NB4 (cell line): Measurements from ENCODE around the gene PHF2.

ENCODE experiments used
- MYC ChIP-seq: IDR thresholded peaks from 2 replicates; pipeline ENCODE4 v1.6.1; 2011; ENCODE audit warnings: low read depth, low read length
- POLR2A ChIP-seq: IDR thresholded peaks from 2 replicates; pipeline ENCODE4 v1.6.1; 2011; ENCODE audit warnings: mild to moderate bottlenecking; ENCODE audit not compliant: insufficient read length; ENCODE audit errors: extremely low read depth
- TF ChIP-seq, protein P1 (sequence below): IDR thresholded peaks from one replicate; pipeline ENCODE4 v1.5.1; 2012; ENCODE audit warnings: low read depth, low read length

DNA sequence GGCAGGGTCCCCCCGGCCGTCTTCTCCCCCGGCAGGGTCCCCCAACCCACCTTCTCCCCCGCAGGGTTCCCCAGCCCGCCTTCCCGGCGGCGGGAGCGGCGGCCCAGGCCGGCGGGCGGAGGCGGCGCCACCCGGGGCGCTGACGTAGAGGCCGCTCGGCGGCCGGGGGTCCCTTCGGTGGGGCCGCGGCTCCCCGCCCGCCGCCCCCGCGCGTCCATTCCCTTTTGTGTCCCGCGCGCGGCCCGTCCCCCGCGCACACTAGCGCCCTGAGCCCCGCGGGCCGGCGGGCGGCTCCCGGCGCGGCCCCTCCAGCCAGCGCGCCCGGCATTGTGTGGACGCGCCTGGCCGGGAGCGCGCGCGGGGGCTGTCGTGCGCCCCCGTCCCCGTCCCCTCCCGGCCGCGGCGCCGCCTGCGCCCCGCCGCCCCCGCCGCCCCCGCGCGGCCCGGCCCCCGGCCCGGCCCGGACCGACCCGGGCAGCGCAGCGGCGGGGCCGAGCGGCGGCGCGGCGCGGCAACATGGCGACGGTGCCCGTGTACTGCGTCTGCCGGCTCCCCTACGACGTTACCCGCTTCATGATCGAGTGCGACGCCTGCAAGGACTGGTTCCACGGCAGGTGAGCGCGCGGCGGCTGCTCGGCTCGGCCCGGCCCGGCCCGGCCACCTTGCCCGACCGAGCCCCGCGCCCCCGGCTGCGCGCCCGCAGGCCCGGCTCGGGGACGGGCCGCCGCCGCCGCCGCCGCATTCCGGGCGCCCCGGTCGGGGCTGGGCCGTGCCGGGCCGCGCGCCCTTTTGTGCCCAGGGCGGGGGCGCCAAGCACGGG lies at the start of gene PHF2:
- TF ChIP-seq, protein P1, sequence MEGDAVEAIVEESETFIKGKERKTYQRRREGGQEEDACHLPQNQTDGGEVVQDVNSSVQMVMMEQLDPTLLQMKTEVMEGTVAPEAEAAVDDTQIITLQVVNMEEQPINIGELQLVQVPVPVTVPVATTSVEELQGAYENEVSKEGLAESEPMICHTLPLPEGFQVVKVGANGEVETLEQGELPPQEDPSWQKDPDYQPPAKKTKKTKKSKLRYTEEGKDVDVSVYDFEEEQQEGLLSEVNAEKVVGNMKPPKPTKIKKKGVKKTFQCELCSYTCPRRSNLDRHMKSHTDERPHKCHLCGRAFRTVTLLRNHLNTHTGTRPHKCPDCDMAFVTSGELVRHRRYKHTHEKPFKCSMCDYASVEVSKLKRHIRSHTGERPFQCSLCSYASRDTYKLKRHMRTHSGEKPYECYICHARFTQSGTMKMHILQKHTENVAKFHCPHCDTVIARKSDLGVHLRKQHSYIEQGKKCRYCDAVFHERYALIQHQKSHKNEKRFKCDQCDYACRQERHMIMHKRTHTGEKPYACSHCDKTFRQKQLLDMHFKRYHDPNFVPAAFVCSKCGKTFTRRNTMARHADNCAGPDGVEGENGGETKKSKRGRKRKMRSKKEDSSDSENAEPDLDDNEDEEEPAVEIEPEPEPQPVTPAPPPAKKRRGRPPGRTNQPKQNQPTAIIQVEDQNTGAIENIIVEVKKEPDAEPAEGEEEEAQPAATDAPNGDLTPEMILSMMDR = no peak
- peak; percentile 13 for TF ChIP-seq POLR2A
- no peak for TF ChIP-seq MYC
